Muscle layer of colon (tissue), 2 donors: ENCODE measurements around the gene SPAG5.

Source experiments
- H3K27ac ChIP-seq: one replicate; pipeline ENCODE4 v1.7.0; 2013; ENCODE audit warnings: low read depth, mild to moderate bottlenecking, low read length, moderate library complexity
- H3K27me3 ChIP-seq, 2 donors: one replicate each; pipeline ENCODE4 v1.7.0; 2013; ENCODE audit warnings: low read length in 2 of 2, mild to moderate bottlenecking in 2 of 2; ENCODE audit not compliant: insufficient read depth in 2 of 2, control insufficient read depth in 1 of 2
- H3K36me3 ChIP-seq: one replicate; pipeline ENCODE4 v1.7.0; 2013; ENCODE audit warnings: mild to moderate bottlenecking, low read length; ENCODE audit not compliant: insufficient read depth
- H3K4me1 ChIP-seq: one replicate; pipeline ENCODE4 v1.7.0; 2013; ENCODE audit warnings: mild to moderate bottlenecking, low read length; ENCODE audit not compliant: insufficient read depth
- H3K4me3 ChIP-seq, 2 donors: one replicate each; pipeline ENCODE4 v1.7.0; 2013; ENCODE audit warnings: low read length in 2 of 2, low read depth in 1 of 2, mild to moderate bottlenecking in 1 of 2, moderate library complexity in 1 of 2
- H3K9ac ChIP-seq: one replicate; pipeline ENCODE4 v1.7.0; 2013; ENCODE audit warnings: low read length
- H3K9me3 ChIP-seq: one replicate; pipeline ENCODE4 v1.7.0; 2013; ENCODE audit warnings: mild to moderate bottlenecking, low read length
- donor health status: abdominal sarcoma.
- donor health status: Adenocarcinoma of cecum.

SPAG5 gene

DNA sequence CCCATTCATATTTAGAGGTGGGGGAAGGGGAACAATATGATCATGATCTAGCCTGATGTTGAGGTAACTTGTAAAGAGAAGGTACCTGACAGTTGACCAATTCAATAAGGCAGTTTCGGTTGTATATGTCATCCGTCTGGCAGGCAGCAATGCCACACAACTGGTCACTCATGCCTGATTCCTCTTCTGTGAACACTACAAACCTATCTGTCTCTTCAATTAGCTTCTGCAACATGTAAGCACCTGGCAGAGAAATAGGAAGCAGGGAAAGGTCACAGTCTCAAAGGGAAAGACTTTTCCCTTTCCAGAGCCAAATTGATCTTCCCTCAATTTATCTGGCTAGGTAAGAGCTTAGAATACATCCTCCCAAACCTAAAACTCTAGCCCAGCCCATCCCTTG is 25.3 kb upstream of the SPAG5 start:
- Histone ChIP-seq H3K9ac (no peak overlapping the region), H3K9me3 (no peaks in the 10 kb centered on the region), H3K27me3 (no peaks in the 10 kb centered on the region), H3K4me3 (no peak overlapping the region), H3K4me1 (no peaks in the 10 kb centered on the region), H3K27ac (no peak overlapping the region), H3K36me3 (peaks cover 65% of the 10 kb centered on the region)

DNA sequence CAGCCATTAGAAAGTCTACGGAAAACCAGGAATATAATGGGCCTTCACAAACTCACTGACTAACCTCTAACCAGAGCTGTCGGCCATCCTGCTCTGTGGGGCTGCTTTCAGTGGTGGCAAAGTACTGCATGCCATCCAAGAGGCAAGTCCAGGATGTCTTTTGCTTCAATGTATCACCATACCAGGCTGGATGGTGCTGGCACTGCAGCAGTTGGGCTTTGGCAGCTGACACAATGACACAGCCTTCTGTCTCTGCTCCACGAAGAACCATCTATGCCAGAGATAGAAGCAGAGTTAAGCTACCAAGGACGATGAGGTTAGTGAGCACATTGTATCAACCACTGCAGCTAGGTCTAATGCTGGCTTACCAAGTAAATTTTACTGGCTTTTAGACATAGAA is 24.9 kb upstream of the SPAG5 start:
- Histone ChIP-seq H3K27me3 (no peaks in the 10 kb centered on the region), H3K27ac (no peak overlapping the region), H3K9ac (no peak overlapping the region), H3K36me3 (peaks cover 69% of the 10 kb centered on the region), H3K4me1 (no peaks in the 10 kb centered on the region), H3K4me3 (no peak overlapping the region), H3K9me3 (no peaks in the 10 kb centered on the region)

DNA sequence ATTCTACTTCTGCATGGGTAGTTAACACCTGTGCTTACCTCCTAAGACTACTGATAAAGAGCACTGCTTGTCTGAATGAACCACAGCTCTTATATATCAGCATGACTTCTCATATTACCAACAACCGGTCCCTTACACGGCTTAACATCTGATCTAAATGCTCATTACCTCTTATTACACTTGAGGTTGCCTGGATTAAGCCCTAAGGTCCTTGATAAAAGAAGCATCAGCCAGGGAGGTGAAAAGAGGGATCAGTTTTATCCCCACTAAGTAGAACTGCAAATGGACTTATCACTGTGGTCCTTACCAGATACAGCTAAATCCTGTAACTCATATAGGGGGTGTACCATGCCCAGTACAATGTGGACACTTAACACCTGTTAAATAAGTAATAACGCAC is 23.4 kb upstream of the SPAG5 start:
- H3K36me3 ChIP-seq = peaks cover 67% of the 10 kb centered on the region
- H3K4me1 ChIP-seq = no peaks in the 10 kb centered on the region
- no peak overlapping the region for H3K4me3 ChIP-seq
- no peak overlapping the region for H3K27ac ChIP-seq
- H3K9ac ChIP-seq = no peak overlapping the region
- no peaks in the 10 kb centered on the region for H3K27me3 ChIP-seq
- no peaks in the 10 kb centered on the region for H3K9me3 ChIP-seq

DNA sequence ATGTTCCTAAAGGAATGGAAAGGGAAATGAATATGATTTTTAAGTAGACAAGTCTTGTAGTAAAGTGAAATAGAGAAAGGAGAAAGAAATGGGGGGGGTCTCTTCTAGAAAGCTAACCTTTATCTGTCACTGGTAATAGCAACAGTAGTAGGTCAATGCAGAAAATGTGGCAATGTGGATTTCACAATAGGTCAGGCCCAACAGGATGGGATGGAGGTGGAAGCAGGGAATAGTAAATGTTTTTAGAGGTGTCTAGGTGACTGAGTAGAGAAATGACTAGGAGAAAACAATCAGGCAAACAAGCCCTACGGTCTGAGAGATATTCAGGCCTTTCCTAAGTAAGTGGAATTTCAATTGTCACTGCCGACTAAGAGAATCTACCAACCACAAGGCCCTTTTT is 21.2 kb upstream of the SPAG5 start:
- H3K4me1 ChIP-seq = no peaks in the 10 kb centered on the region
- peaks cover 83% of the 10 kb centered on the region for H3K36me3 ChIP-seq
- H3K27ac ChIP-seq = no peak overlapping the region
- no peaks in the 10 kb centered on the region for H3K9me3 ChIP-seq
- no peak overlapping the region for H3K9ac ChIP-seq
- H3K27me3 ChIP-seq = no peaks in the 10 kb centered on the region
- H3K4me3 ChIP-seq = no peak overlapping the region

DNA sequence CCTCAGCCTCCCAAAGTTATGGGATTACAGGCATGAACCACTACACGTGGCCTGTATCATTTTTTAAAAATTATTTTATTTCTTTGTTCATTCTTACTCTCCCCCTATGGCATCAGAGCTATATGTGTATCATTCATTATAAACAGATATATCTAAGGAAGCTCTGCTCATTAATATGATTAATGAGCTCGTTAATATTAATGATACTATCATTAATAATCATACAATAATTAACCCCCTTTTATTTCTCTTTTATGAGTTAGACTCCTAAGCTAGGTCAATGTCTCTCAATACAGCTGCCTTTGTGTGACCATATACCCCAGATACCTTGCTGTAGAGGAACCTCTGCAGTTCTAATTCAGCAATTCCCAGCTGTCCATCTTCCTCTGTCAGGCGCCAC is 19.6 kb upstream of the SPAG5 start:
- Histone ChIP-seq H3K27me3 (no peaks in the 10 kb centered on the region), H3K36me3 (peaks cover 83% of the 10 kb centered on the region), H3K9ac (no peak overlapping the region), H3K4me1 (no peaks in the 10 kb centered on the region), H3K4me3 (no peak overlapping the region), H3K27ac (no peak overlapping the region), H3K9me3 (no peaks in the 10 kb centered on the region)

DNA sequence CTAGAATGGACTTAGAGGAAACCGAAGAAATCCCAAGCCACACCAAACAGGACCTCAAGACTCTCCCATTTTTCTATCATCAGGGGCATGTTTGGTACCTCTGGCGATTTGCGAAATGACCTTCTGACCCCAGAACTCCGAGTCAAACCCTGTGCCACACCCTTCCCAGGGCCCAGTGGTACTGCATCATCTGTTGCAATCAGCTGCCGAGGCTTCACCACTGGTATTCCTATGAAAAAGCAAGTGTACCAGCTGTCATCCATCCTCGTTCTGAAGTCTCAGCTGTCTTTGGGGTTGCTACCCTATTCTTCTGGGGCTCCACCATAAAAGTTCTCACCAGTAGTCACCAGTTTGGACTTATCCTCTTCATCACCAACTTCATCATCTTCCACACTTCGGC is 17.5 kb upstream of the SPAG5 start:
- Histone ChIP-seq H3K4me3 (no peak overlapping the region), H3K4me1 (no peaks in the 10 kb centered on the region), H3K9ac (no peak overlapping the region), H3K36me3 (peaks cover 64% of the 10 kb centered on the region), H3K27ac (no peak overlapping the region), H3K9me3 (no peaks in the 10 kb centered on the region), H3K27me3 (no peaks in the 10 kb centered on the region)

DNA sequence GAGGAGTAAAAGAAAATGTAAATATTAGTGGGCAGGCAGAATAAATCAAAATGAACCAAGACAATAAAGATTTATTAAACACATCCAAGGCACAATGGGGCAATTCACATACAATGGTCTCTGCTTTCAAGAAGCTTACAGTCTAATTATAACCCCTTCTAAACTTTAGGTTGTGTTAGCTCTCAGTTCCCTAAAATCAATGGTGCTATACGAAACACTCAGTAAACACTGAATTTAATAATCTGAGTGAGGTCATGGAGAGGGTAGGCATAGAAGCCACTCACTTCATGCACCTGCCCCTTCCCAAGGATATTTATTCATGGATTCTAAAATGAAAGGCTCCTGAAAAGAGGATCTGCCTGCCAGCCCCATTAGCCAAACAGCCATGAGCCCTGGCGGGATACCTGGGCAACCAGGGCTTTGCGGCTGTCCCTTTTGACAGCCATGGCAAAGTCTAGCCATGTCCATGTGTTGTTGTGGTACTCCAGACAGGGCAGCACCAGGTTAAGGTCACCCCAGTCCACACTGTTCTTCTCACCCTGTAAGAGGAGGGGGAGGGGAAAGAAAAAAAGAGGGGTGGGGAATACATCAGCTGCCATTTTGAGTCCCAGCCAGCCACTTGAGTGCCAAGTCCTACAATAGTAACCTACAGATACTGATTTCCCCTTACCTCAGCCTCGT is 16.6 kb upstream of the SPAG5 start:
- no peak overlapping the region for H3K4me3 ChIP-seq
- H3K27me3 ChIP-seq = no peaks in the 10 kb centered on the region
- no peaks in the 10 kb centered on the region for H3K9me3 ChIP-seq
- H3K36me3 ChIP-seq = peaks cover 56% of the 10 kb centered on the region
- H3K27ac ChIP-seq = no peak overlapping the region
- H3K4me1 ChIP-seq = no peaks in the 10 kb centered on the region
- no peak overlapping the region for H3K9ac ChIP-seq

DNA sequence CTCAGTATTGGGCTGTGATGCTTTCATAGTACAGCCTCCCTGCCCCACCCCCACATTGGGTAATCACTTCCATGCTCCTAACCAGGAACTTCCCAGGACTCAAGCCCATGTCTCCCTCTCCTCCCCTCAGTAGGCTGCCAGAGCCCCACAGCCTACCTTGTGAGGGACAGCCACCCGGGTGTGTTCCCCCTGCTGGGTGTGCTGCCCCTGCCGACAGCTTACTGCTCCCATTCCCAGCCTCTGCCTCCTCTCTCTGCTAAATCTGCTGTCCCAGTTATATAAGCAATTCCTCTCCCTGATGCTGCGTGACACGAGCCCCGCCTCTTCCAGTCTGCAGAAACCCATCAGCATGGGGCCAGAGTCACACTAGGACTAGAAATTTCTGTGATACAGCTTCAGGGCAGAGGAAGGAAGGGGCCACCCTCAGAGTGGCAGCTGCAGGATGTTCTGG is 15.1 kb upstream of the SPAG5 start, which contains the start of gene RSKR:
TSS of gene RSKR (minus strand) at position 255 of the 451 bp plus-strand sequence. CDS start at position 231, 24 bp downstream.
- no peaks in the 10 kb centered on the region for H3K4me1 ChIP-seq
- peaks cover 41% of the 10 kb centered on the region for H3K36me3 ChIP-seq
- no peak within 1 kb of the TSS for H3K9ac ChIP-seq
- no peak within 1 kb of the TSS for H3K27ac ChIP-seq
- no peak within 1 kb of the TSS for H3K4me3 ChIP-seq
- no peaks in the 10 kb centered on the region for H3K27me3 ChIP-seq
- no peaks in the 10 kb centered on the region for H3K9me3 ChIP-seq

DNA sequence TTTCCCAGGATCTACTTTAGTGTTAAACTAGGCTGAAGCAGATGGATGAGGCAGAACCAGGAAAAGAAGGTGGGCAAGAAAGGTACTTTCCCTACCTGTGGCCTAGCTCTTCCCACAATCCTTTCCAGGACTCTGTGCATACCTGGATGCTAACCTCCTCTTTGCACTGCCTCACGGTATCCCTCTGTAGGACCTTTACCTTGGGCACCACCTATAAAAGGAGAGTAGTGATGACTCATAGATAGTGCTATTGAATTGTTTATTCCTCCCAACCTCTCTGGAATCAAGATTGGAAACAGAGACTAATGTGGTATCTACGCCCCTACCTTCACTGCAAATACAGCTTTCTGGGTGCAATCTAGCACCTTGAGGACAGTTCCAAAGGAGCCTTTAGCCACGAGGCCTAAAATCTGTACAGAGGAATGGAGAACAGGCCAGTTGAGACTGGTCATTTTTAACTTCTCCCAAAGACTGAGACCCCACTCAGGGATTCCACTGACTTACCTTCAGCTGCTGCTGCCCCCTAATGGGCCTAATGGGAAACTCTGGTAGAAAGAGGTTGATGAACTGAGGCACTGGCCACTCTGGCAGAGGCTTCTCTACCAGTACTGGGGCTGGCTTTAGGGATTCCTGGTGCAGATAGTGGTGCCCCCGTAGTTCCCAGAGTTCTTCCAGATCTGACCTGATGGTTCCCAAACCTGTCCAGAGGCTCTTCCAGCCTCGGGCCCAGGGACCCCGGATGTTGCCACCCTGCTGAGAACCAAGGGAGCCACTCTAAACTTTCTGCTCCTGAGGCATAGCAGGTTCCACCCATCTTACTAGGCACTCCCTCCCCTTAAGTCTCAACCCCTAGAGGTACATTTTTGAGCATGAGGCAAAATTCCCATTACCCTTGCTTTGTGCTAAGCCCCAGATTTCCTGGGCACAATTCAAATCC is 14.4 kb upstream of the SPAG5 start:
- H3K4me3 ChIP-seq = no peak overlapping the region
- no peak overlapping the region for H3K9ac ChIP-seq
- H3K27ac ChIP-seq = no peak overlapping the region
- H3K4me1 ChIP-seq = no peaks in the 10 kb centered on the region
- H3K27me3 ChIP-seq = no peaks in the 10 kb centered on the region
- no peaks in the 10 kb centered on the region for H3K9me3 ChIP-seq
- H3K36me3 ChIP-seq = peaks cover 37% of the 10 kb centered on the region

DNA sequence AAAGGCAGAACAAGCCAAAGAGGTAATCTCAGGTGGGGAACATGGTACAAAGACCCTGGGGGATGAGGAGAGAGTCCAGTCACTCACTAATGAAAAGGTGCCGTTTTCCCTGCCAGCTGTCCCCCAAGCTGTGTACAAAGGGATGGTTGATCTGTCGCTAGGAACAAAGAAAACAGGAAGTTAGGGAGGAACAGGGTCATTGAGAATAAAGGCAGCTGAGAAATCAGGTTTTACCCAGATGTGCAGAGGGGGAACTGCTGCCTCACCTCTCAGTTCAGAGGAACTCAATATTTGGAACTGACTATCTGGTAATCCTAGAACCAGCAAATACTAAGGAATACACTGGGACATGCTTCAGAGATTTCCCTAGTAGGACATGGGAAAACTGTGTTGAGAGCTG is 13.7 kb upstream of the SPAG5 start:
- Histone ChIP-seq H3K4me1 (no peaks in the 10 kb centered on the region), H3K9me3 (no peaks in the 10 kb centered on the region), H3K36me3 (peaks cover 34% of the 10 kb centered on the region), H3K27me3 (no peaks in the 10 kb centered on the region), H3K4me3 (no peak overlapping the region), H3K27ac (no peak overlapping the region), H3K9ac (no peak overlapping the region)

DNA sequence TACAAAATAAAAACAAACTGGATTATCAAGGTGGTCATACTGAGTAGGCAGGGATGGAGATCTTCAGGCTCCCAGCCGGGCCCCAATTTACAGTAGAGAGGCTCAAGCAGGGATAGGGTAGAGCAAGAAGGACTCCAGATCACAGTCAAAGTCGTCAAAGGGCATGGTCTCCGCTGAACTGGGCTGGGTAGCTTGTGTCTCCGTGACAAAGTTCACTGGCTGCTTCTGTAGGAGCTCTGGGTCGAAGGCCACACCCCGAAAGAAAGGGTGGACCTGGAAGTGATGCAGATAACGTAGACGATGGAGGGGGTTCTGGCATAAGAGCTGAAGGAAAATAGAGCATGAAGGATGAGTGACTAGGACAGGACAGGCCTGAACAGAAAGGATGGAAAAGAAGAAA is 11.6 kb upstream of the SPAG5 start:
- H3K27me3 ChIP-seq = no peaks in the 10 kb centered on the region
- H3K9ac ChIP-seq = no peak overlapping the region
- H3K27ac ChIP-seq = no peak overlapping the region
- H3K4me1 ChIP-seq = no peaks in the 10 kb centered on the region
- no peak overlapping the region for H3K4me3 ChIP-seq
- peaks cover 13% of the 10 kb centered on the region for H3K36me3 ChIP-seq
- no peaks in the 10 kb centered on the region for H3K9me3 ChIP-seq
